ENCODE results near the gene UBR1. TPM values are rescaled to one million over a fixed set of nuclear protein-coding genes. Genes with fewer than 3 reads are reported as not detected.

The UBR1 gene
- polyA plus RNA-seq, 1 donor from 2014 or later: 33.5 TPM

DNA sequence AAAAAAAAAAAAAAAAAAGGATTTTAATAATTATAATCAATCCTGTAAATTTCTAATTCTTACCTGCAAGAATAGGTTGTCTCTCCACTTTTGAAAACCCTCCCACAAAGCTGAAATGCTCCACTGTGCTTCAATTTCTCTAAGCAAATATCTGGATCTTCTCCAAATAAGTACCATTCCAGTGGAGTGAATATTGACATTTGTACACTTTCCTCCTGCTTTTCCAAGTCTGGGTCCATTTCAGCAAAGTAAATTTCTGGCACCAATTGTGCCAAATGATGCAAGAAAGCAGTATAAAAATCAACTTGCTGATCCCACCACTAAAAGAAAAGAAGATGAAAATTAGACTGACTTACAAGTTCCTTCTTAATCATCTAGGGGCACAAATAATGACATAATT, 19.9 kb downstream of the UBR1 start:
- TF ChIP-seq MXI1 (conservative IDR thresholded peaks at IDR 0.05; ENCODE audit: poor library complexity, severe bottlenecking) (no peak), POLR2AphosphoS5 (IDR thresholded peaks at IDR 0.05) (no peak), CTCF (IDR thresholded peaks at IDR 0.05; ENCODE audit: poor library complexity, severe bottlenecking) (no peak), RAD21 (conservative IDR thresholded peaks at IDR 0.05) (no peak), EP300 (conservative IDR thresholded peaks at IDR 0.05; ENCODE audit: poor library complexity, severe bottlenecking) (no peak), TAF1 (IDR thresholded peaks at IDR 0.05; ENCODE audit: low read depth) (no peak)
- TF ChIP-seq, protein P1, sequence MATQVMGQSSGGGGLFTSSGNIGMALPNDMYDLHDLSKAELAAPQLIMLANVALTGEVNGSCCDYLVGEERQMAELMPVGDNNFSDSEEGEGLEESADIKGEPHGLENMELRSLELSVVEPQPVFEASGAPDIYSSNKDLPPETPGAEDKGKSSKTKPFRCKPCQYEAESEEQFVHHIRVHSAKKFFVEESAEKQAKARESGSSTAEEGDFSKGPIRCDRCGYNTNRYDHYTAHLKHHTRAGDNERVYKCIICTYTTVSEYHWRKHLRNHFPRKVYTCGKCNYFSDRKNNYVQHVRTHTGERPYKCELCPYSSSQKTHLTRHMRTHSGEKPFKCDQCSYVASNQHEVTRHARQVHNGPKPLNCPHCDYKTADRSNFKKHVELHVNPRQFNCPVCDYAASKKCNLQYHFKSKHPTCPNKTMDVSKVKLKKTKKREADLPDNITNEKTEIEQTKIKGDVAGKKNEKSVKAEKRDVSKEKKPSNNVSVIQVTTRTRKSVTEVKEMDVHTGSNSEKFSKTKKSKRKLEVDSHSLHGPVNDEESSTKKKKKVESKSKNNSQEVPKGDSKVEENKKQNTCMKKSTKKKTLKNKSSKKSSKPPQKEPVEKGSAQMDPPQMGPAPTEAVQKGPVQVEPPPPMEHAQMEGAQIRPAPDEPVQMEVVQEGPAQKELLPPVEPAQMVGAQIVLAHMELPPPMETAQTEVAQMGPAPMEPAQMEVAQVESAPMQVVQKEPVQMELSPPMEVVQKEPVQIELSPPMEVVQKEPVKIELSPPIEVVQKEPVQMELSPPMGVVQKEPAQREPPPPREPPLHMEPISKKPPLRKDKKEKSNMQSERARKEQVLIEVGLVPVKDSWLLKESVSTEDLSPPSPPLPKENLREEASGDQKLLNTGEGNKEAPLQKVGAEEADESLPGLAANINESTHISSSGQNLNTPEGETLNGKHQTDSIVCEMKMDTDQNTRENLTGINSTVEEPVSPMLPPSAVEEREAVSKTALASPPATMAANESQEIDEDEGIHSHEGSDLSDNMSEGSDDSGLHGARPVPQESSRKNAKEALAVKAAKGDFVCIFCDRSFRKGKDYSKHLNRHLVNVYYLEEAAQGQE (IDR thresholded peaks at IDR 0.05; ENCODE audit: borderline replicate concordance): no peak
- Histone ChIP-seq H3K27ac (ENCODE audit: low read length) (no peak overlapping the region), H3K4me3 (ENCODE audit: low read length) (no peak overlapping the region), H3K36me3 (ENCODE audit: insufficient read depth, low read length) (peaks cover 10% of the 10 kb centered on the region), H4K20me1 (ENCODE audit: insufficient read depth) (no peaks in the 10 kb centered on the region), H2AFZ (ENCODE audit: low read depth, low read length) (no peak overlapping the region), H3K9ac (ENCODE audit: low read length) (no peak overlapping the region), H3K79me2 (replicated peaks; ENCODE audit: insufficient read depth, low read length) (peaks cover 12% of the 10 kb centered on the region), H3K27me3 (ENCODE audit: insufficient read depth, low read depth, low read length) (peaks cover 3% of the 10 kb centered on the region), H3K9me2 (ENCODE audit: insufficient read depth, low read length) (no peaks in the 10 kb centered on the region), H3K4me2 (ENCODE audit: low read length) (no peak overlapping the region), H3F3A (ENCODE audit: insufficient read depth, low read length, poor library complexity, severe bottlenecking) (no peaks in the 10 kb centered on the region), H3K9me3 (ENCODE audit: low read length) (no peaks in the 10 kb centered on the region)

GRCh38 chr15:43082509-43082908, 23.3 kb downstream of the UBR1 start:
- Histone ChIP-seq H3K36me3 (ENCODE audit: insufficient read depth, low read length) (peaks cover 10% of the 10 kb centered on the region), H3K27me3 (ENCODE audit: insufficient read depth, low read depth, low read length) (no peaks in the 10 kb centered on the region), H3K9ac (ENCODE audit: low read length) (no peak overlapping the region), H3K4me2 (ENCODE audit: low read length) (no peak overlapping the region), H3K4me3 (ENCODE audit: low read length) (no peak overlapping the region), H3K27ac (ENCODE audit: low read length) (no peak overlapping the region), H2AFZ (ENCODE audit: low read depth, low read length) (no peak overlapping the region), H3K9me2 (ENCODE audit: insufficient read depth, low read length) (no peaks in the 10 kb centered on the region), H3K79me2 (replicated peaks; ENCODE audit: insufficient read depth, low read length) (peaks cover 8% of the 10 kb centered on the region), H3K9me3 (ENCODE audit: low read length) (no peaks in the 10 kb centered on the region), H4K20me1 (ENCODE audit: insufficient read depth) (no peaks in the 10 kb centered on the region), H3F3A (ENCODE audit: insufficient read depth, low read length, poor library complexity, severe bottlenecking) (no peaks in the 10 kb centered on the region)
- TF ChIP-seq TAF1 (IDR thresholded peaks at IDR 0.05; ENCODE audit: low read depth): no peak
- no peak for TF ChIP-seq EP300 (conservative IDR thresholded peaks at IDR 0.05; ENCODE audit: poor library complexity, severe bottlenecking)
- no peak for TF ChIP-seq POLR2AphosphoS5 (IDR thresholded peaks at IDR 0.05)
- TF ChIP-seq RAD21 (conservative IDR thresholded peaks at IDR 0.05): no peak
- TF ChIP-seq, protein P1 (IDR thresholded peaks at IDR 0.05; ENCODE audit: borderline replicate concordance): no peak
- TF ChIP-seq SMC3 (conservative IDR thresholded peaks at IDR 0.05; ENCODE audit: poor library complexity): no peak
- TF ChIP-seq CTCF (IDR thresholded peaks at IDR 0.05; ENCODE audit: poor library complexity, severe bottlenecking): no peak
- TF ChIP-seq MXI1 (conservative IDR thresholded peaks at IDR 0.05; ENCODE audit: poor library complexity, severe bottlenecking): no peak
- TF ChIP-seq EZH2 (IDR thresholded peaks at IDR 0.05; ENCODE audit: borderline replicate concordance, insufficient read depth, low read length, poor library complexity, severe bottlenecking): no peak
